BE2C (cell line): Measurements from ENCODE around the gene IQSEC1.
A peak's percentile ranks its signal among the peaks of the same experiment; 100 is the strongest.

Experiments
- DNase-seq: peaks from one replicate; pipeline ENCODE4 v3.0.0-alpha.2; 2020
- H3K27me3 ChIP-seq: fragments of 250-450 bp; sonication (Bioruptor Pico); 2 replicates; pipeline ENCODE4 v1.5.1; 2020; ENCODE audit warnings: mild to moderate bottlenecking
- H3K36me3 ChIP-seq: fragments of 250-450 bp; sonication (Bioruptor Pico); 2 replicates; pipeline ENCODE4 v1.5.1; 2020; ENCODE audit warnings: mild to moderate bottlenecking
- H3K4me1 ChIP-seq: fragments of 250-450 bp; sonication (Bioruptor Pico); 2 replicates; pipeline ENCODE4 v1.5.1; 2020
- H3K4me3 ChIP-seq: 2 replicates; pipeline ENCODE4 v1.5.1; 2011; ENCODE audit warnings: low read depth, low read length
- H3K9me3 ChIP-seq: fragments of 250-450 bp; sonication (Bioruptor Pico); 2 replicates; pipeline ENCODE4 v1.5.1; 2020
- CTCF ChIP-seq: IDR thresholded peaks from 2 replicates; pipeline ENCODE4 v1.5.1; 2012; ENCODE audit warnings: mild to moderate bottlenecking, low read depth, low read length

Gene IQSEC1

GRCh38 chr3:13079510-13079909 lies 6.3 kb upstream of the IQSEC1 start:
- Histone ChIP-seq H3K4me3 (no peak overlapping the region), H3K27me3 (no peaks in the 10 kb centered on the region), H3K9me3 (no peaks in the 10 kb centered on the region), H3K36me3 (no peaks in the 10 kb centered on the region), H3K4me1 (peaks cover 6% of the 10 kb centered on the region; the same call in 1 of the 2 replicates)
- no peak for DNase-seq
- TF ChIP-seq CTCF, result no peak

DNA sequence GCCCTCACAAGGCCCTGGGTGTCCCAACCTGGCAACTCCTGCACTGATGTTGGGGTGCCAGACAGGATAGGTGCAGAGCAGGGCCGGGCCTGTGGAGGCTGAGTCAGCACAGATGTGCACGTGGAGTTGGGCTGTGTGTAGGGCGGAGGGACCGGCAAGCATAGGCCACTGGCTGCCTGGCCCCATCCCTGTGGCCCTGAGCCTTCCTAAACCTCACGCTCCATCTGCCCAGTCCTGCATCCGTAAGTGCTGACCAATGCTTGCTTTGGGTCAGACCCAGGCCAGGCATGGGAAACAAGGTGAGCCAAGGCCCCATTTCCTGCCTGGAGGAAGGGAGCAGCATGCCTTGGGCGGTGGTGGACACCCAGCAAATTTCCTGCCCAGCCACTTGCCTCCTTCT lies 5.8 kb upstream of the IQSEC1 start:
- Histone ChIP-seq H3K36me3 (no peaks in the 10 kb centered on the region), H3K4me1 (peaks cover 6% of the 10 kb centered on the region; the same call in 1 of the 2 replicates), H3K9me3 (no peaks in the 10 kb centered on the region), H3K4me3 (no peak overlapping the region), H3K27me3 (no peaks in the 10 kb centered on the region)
- DNase-seq, result no peak
- TF ChIP-seq CTCF, result no peak

DNA sequence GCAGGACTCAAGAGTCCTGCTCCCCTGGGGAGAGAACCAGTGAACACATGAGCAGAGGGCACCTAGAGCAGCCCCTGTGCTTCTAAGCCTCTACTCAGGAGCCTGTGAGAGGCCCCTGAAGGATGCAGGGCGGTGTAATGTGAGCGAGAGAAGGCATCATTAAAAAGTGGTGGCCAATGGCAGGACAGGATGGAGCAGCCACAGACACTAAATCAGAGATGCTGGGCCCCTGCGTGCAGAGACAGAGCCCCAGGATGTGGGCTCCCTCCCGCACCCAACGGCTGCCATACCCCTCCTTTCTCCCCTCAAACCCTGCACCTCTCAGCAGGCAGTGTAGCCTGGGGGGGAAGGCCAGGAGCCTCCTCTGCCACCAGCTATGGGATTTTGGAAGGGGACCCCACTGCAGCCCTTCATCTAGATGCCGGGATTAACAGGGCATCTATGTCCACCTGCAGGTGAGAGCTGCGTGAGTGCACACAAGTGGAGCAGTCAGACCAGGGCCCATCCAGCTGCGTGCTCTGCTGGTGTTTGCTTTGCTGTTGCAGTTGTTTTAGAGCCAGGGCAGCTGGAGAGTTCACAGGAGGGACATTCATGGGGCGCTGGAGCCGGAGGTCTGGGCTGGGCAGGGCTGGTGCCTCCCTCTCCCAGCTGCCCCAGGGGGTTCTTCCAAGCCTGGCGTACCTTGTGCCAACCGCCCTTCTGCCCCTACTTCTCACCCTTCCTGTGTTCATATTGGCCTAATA lies 5.1 kb upstream of the IQSEC1 start:
- TF ChIP-seq CTCF, result no peak
- Histone ChIP-seq H3K27me3 (peaks cover 5% of the 10 kb centered on the region; the same call in 1 of the 2 replicates), H3K9me3 (no peaks in the 10 kb centered on the region), H3K4me3 (no peak overlapping the region), H3K36me3 (no peaks in the 10 kb centered on the region), H3K4me1 (peaks cover 6% of the 10 kb centered on the region; the same call in 1 of the 2 replicates)
- no peak for DNase-seq

DNA sequence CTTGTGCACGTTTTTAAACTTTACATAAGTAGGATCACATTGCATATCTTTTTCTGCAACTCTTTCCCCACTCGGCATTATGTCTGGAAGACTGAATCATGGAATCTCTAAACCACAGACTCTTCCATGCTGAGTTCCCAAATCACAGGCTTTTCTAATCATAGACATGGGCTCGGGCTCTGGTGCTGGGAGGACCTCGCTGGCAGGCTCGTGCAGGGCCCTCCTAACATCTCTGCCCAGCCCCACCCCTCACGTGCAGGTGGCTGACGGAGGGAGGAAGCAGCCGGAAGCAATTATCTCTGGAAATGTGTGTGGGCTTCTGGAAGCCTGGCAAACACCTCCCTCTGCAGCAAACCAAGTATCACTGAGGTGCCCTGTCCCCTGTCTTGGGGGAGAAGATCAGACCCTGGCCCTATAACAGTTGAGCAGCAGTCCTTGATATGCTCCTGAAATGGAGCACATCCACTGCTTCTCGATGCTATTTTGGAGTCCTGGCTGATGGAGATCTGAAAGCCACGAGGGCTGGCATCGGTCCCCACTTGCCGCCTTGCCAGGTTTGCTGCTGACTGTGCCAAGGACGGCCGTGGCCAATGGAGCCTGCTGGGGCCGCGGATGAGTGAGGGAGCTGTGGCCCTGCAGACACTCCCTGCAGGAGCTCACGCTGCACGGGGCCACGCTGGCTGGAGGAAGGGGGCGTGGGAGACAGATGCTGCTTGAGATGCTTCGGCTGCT lies 4.4 kb upstream of the IQSEC1 start:
- TF ChIP-seq CTCF, result no peak
- H3K27me3 ChIP-seq, result peaks cover 5% of the 10 kb centered on the region; the same call in 1 of the 2 replicates
- peak; percentile 41 for DNase-seq
- no peak overlapping the region; the same call in 1 of the 2 replicates for H3K4me3 ChIP-seq
- peaks cover 6% of the 10 kb centered on the region; the same call in 1 of the 2 replicates for H3K4me1 ChIP-seq
- H3K9me3 ChIP-seq, result no peaks in the 10 kb centered on the region
- H3K36me3 ChIP-seq, result no peaks in the 10 kb centered on the region

DNA sequence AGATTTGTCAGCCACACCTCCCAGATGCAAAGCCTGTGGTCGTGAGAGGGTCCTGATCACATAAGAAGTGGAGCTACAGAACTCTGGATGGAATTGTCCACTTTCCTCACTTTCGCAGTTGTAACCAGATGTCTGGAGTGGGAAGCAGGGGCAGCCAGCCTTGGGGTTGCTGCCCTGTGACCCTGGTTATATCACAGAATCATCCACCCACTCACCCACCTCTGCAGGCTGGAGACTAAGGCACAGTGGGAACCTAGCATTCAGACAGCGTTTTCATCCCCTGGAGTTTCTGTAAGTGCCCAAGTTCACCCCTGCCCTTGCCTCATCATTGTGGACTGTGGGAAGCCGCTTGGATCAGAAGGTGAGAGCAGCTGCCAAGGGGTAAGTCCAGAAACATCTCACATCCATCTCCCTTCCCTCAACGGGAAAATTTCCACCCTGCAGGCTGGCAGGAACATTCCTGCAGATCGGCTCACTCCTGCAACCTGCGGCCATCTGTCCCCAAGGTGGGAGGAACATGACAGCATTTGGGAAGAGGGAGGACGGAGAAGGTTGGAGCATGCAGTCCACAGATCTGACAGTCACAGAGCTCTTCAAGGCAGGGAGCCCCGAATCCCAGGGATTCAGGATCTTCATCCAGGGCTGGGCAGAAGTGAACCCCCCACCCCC lies 2.9 kb upstream of the IQSEC1 start:
- H3K9me3 ChIP-seq, result no peaks in the 10 kb centered on the region
- no peak for DNase-seq
- no peaks in the 10 kb centered on the region for H3K36me3 ChIP-seq
- H3K4me3 ChIP-seq, result no peak overlapping the region
- peaks cover 5% of the 10 kb centered on the region; the same call in 1 of the 2 replicates for H3K27me3 ChIP-seq
- peaks cover 6% of the 10 kb centered on the region; the same call in 1 of the 2 replicates for H3K4me1 ChIP-seq
- TF ChIP-seq CTCF, result no peak
